Measurements from ENCODE around the gene RIN1. TPM values are rescaled to one million over a fixed set of nuclear protein-coding genes. Genes with fewer than 3 reads are reported as not detected.
"Not testable (repeated sequence)": the region's sequence is repeated elsewhere in the genome, so short reads cannot be mapped to it uniquely, and the experiment has no call there.

RIN1 gene
- 15.6 and 15.7 TPM in 2 replicates for total RNA-seq (2014; rRNA removed; shearing (Covaris generic))

GRCh38 chr11:66336234-66337102 lies at the start of gene RIN1:
Gene RIN1 (minus strand): TSS chr11:66336434. CDS start chr11:66336402, 32 bp downstream.
- peak; percentile 99 for DNase-seq (ENCODE audit: low spot score)

- not testable (repeated sequence) for DNase-seq (ENCODE audit: low spot score)
These were observed 48.1 kb upstream of the RIN1 start for GRCh38 chr11:66384316-66384715.

GRCh38 chr11:66380264-66380663 lies 44.0 kb upstream of the RIN1 start:
- DNase-seq (ENCODE audit: low spot score): not testable (repeated sequence)

GRCh38 chr11:66373690-66374287 lies 37.6 kb upstream of the RIN1 start:
- not testable (repeated sequence) for DNase-seq (ENCODE audit: low spot score)

GRCh38 chr11:66373265-66373664 lies 37.0 kb upstream of the RIN1 start:
- no peak for DNase-seq (ENCODE audit: low spot score)

GRCh38 chr11:66371627-66372415 lies 35.6 kb upstream of the RIN1 start, which contains the start of gene SLC29A2:
Gene SLC29A2 (minus strand): TSS chr11:66371760. CDS start chr11:66371591, 169 bp downstream.
- DNase-seq (ENCODE audit: low spot score): no peak

GRCh38 chr11:66369073-66369894 lies 33.0 kb upstream of the RIN1 start:
- DNase-seq (ENCODE audit: low spot score): no peak

- DNase-seq (ENCODE audit: low spot score): no peak
These were observed 32.2 kb upstream of the RIN1 start for GRCh38 chr11:66368484-66368883.

GRCh38 chr11:66367561-66368312 lies 31.5 kb upstream of the RIN1 start:
- DNase-seq (ENCODE audit: low spot score): no peak

- no peak for DNase-seq (ENCODE audit: low spot score)
These were observed 30.7 kb upstream of the RIN1 start for GRCh38 chr11:66366844-66367477.

GRCh38 chr11:66365711-66366619 lies 29.7 kb upstream of the RIN1 start:
- no peak for DNase-seq (ENCODE audit: low spot score)

- DNase-seq (ENCODE audit: low spot score): no peak
These were observed 28.9 kb upstream of the RIN1 start for GRCh38 chr11:66365166-66365565.

GRCh38 chr11:66363805-66364535 lies 27.7 kb upstream of the RIN1 start:
- DNase-seq (ENCODE audit: low spot score): no peak

GRCh38 chr11:66363187-66363601 lies 27.0 kb upstream of the RIN1 start:
- DNase-seq (ENCODE audit: low spot score): no peak

GRCh38 chr11:66362481-66363147 lies 26.4 kb upstream of the RIN1 start:
- no peak for DNase-seq (ENCODE audit: low spot score)

- no peak for DNase-seq (ENCODE audit: low spot score)
These were observed 25.3 kb upstream of the RIN1 start for GRCh38 chr11:66361502-66361941.

- no peak for DNase-seq (ENCODE audit: low spot score)
These were observed 24.3 kb upstream of the RIN1 start for GRCh38 chr11:66360406-66361073.
